Keratinocyte (primary cell): ENCODE data around the gene YPEL3.

ENCODE experiments used
- CTCF ChIP-seq, 3 experiments: IDR thresholded peaks in 1 of 3; conservative IDR thresholded peaks in 1 of 3; optimal IDR thresholded peaks in 1 of 3; 2 replicates in 2 of 3; 3 replicates in 1 of 3; pipeline versions ENCODE3 to v1.5.1; 2011; ENCODE audit warnings: low read length in 3 of 3, mild to moderate bottlenecking in 3 of 3, moderate library complexity in 2 of 3, control low read depth in 1 of 3, inconsistent platforms in 1 of 3; ENCODE audit not compliant: insufficient read depth in 2 of 3; ENCODE audit errors: extremely low read depth in 1 of 3
- EZH2 ChIP-seq: IDR thresholded peaks from one replicate; pipeline ENCODE4 v1.6.1; 2012; ENCODE audit warnings: inconsistent platforms, mild to moderate bottlenecking, low read length, moderate library complexity

GRCh38 chr16:30060346-30060745 lies 35.7 kb downstream of the YPEL3 start:
- no peak for TF ChIP-seq CTCF (optimal IDR thresholded peaks at IDR 0.05 in 1 of 3, IDR thresholded peaks at IDR 0.05 in 1 of 3, conservative IDR thresholded peaks at IDR 0.05 in 1 of 3; ENCODE audit: extremely low read depth in 1 of 3, insufficient read depth in 2 of 3, low read length in 3 of 3)
- TF ChIP-seq EZH2 = no peak
